ENCODE measurements around the gene RHBDD2.
"Not testable (repeated sequence)": the region's sequence is repeated elsewhere in the genome, so short reads cannot be mapped to it uniquely, and the experiment has no call there.

The RHBDD2 gene

GRCh38 chr7:75866489-75867389 lies 12.1 kb upstream of the RHBDD2 start:
- DNase-seq, result peak; percentile 30

GRCh38 chr7:75867390-75867717 lies 11.5 kb upstream of the RHBDD2 start:
- DNase-seq, result no peak

GRCh38 chr7:75868153-75868552 lies 10.7 kb upstream of the RHBDD2 start:
- DNase-seq, result no peak

- no peak for DNase-seq
These were observed 9.0 kb upstream of the RHBDD2 start for GRCh38 chr7:75869776-75870379.

- no peak for DNase-seq
These were observed 8.2 kb upstream of the RHBDD2 start for GRCh38 chr7:75870557-75871161.

- DNase-seq, result no peak
These were observed 6.6 kb upstream of the RHBDD2 start for GRCh38 chr7:75872073-75872782.

GRCh38 chr7:75874180-75874579 lies 4.7 kb upstream of the RHBDD2 start:
- not testable (repeated sequence) for DNase-seq

GRCh38 chr7:75875113-75876080 lies 3.4 kb upstream of the RHBDD2 start:
- DNase-seq, result no peak

GRCh38 chr7:75876126-75876881 lies 2.5 kb upstream of the RHBDD2 start:
- no peak for DNase-seq

GRCh38 chr7:75878312-75878768 lies 494 bp upstream of the RHBDD2 start:
- DNase-seq, result no peak

GRCh38 chr7:75879771-75880184 lies 944 bp downstream of the RHBDD2 start:
- no peak for DNase-seq

GRCh38 chr7:75880242-75880641 lies 1.4 kb downstream of the RHBDD2 start:
- no peak for DNase-seq

- DNase-seq, result no peak
These were observed 2.7 kb downstream of the RHBDD2 start for GRCh38 chr7:75881436-75882095.

GRCh38 chr7:75883265-75883824 lies 4.5 kb downstream of the RHBDD2 start:
- DNase-seq, result not testable (repeated sequence)

GRCh38 chr7:75884476-75884875 lies 5.6 kb downstream of the RHBDD2 start:
- DNase-seq, result no peak

- DNase-seq, result no peak
These were observed 6.2 kb downstream of the RHBDD2 start for GRCh38 chr7:75885036-75885435.

- DNase-seq, result no peak
These were observed 9.0 kb downstream of the RHBDD2 start for GRCh38 chr7:75887669-75888369.

GRCh38 chr7:75888464-75889222 lies 9.8 kb downstream of the RHBDD2 start:
- no peak for DNase-seq
